Measurements from ENCODE around the gene IER3IP1.
"Not testable (repeated sequence)": the region's sequence is repeated elsewhere in the genome, so short reads cannot be mapped to it uniquely, and the experiment has no call there.

The IER3IP1 gene

DNA sequence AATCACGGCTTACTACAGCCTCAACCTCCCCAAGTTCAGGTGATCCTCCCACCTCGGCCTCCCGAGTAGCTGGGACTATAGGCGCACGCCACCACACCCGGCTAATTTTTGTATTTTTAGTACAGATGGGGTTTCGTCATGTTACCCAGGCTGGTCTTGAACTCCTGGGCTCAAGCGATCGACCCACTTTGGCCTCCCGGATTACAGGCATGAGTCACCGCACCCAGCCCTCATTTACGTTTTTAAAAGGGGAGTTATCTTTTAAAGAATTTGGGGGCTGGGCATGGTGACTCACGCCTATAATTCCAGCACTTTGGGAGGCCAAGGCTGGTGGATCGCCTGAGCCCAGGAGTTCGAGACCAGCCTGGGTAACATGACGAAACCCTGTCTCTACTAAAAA is 17.8 kb downstream of the IER3IP1 start:
- DNase-seq, result not testable (repeated sequence)

DNA sequence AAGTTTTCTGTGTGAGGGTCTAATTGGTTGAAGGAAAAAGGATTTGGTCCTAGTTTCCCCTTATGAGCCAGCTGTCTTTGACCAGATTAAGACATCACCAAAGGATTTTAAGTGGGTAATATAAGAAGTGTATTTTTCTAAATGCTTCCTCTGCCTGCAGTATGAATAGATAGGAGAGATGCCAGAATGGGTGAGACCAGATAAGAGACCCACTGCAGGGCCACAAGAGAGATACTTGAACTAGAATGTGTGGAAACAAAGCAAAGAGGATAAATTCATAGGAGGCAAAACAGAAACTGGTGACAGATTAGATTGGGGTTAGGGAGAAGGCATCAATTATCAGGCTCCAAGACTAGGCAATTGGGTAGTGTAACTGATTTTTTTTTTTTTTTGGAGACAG is 24.7 kb downstream of the IER3IP1 start:
- DNase-seq, result peak; percentile 25

DNA sequence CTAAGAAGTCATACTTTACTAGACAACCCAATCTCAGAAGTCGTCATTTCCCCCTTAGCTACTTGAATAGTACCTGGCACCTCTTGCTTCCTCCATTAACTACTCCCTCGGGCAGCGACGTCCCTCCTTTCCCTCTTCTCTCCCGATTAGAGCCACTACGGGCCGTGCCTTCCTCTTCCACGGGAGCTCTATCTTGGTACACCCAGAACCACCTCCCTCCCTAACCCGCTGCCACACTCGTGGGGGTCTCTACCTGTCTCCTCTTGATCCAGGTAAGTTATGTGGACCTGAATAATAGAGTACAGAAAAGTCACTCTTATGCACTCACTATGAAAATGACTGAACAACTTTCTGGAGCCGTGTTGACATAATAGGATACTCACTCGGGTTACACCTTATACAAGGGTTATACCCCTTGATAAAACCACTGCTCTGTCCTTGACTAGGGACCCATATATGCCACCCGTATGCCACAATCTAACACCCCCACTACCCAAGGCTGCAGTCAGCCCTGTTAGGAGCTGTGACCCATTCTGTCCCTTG is 25.3 kb downstream of the IER3IP1 start:
- peak; percentile 36 for DNase-seq

DNA sequence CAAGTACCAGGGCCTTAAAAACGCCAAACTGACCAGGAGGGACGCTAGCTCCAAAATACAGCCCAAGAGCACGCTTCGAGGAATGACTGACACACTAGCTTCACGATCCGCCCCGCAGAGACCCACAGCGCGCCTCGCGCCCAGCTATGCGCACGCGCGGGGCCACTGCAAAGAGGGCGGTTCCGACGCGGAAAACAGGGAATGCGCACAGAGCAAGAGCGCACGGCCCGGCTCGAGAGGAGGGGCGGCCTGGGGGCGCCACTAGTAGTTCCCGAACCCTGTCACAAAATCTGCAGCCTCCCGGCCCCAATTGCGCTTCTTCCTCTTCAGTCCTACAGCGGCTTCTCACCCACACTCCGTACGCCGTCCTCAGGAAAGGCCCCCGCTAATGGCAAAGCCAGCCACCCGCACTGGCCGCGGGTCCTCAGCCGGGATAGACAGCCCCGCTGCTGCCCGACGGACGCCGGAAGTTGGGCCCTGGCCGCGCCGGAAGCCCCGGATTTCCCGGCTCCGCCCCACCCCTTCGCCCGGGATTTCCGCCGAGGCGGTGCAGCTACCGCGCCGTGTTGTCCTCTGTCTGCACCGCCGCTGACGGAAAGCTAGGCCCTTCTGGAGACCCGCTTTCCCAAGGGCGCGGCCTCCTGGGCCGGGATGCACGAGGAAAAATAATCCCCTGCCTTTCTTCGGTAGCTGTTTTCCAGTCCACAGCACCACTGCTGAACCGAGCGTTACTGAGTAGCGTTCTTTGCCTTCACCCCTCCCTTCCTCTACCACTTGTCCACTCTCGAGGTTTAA is 25.9 kb downstream of the IER3IP1 start, which contains the start of gene HDHD2:
HDHD2 (minus strand) TSS at position 472 of the 795 bp plus-strand sequence. CDS start 14,061 bp downstream, outside the sequence.
- peak; percentile 65 for DNase-seq

DNA sequence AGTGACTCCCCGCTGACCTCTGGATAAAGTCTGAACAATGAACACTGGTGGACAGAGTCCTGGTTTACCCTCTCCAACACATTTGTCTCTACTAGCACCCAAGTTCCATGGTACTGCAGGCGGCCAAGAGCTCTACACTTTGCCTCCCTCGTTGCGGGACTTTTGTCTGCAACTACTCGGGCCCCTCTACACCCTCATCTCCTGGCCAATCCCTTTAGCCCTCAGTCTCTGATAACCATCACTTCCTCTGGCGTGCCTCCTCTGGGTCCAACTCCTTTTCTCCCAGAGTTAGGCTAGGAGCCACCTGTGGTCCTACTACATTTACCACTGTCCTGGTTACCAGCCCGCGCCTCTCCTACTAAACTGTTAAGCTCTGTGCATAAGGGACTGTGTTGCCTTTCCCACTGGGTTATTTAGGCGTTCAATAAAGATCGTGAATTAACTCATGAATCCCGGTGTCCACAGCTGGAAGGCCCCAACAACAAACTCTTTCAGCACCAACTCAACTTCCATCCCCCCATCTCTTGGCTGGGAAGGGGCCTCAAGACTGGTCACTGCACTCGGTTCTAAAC is 26.6 kb downstream of the IER3IP1 start:
- DNase-seq, result no peak

DNA sequence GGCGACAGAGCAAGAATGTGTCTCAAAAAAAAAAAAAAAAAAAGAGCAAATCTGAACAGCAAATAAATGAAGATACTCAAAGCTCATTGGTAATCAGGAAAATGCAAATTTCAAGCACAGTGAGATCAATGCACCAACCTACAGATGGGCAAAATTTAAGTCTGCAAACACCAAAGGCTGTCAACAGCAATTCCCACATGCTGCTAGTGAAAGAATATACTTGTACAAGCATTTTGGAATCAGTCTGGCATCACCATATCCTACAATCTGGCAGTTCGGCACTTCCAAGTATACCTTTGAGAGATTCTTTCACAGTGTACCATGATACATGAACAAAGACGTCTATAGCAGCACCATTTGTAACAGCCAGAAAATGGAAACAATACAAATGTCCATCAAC is 30.0 kb downstream of the IER3IP1 start:
- no peak for DNase-seq

DNA sequence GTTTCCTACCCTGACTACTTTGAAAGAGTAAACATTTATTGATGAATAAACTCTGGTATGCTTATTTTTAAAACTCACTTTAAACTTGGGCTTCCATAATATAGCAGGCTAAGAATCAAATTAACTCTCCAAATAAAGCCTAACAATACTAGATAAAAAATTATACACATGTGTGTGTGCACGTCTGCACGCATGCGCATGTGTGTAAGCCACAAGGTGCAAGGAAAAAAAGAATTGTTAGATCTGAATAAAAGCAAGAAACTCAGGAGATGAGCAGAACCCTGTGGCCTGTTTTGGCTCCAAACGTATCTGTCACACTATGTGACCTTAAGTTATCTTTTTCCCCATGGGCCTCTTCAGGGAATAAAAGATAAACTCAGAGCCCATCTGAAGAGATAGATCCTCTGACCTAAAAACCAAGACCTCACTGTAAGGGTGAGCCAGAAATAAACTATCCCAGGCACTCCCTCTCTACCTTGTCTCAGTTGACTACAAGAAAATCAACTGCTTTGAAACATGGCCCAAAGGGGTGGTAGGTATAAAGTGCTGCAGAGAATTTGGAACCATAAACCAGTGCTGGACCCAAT is 32.2 kb downstream of the IER3IP1 start:
- DNase-seq, result no peak

DNA sequence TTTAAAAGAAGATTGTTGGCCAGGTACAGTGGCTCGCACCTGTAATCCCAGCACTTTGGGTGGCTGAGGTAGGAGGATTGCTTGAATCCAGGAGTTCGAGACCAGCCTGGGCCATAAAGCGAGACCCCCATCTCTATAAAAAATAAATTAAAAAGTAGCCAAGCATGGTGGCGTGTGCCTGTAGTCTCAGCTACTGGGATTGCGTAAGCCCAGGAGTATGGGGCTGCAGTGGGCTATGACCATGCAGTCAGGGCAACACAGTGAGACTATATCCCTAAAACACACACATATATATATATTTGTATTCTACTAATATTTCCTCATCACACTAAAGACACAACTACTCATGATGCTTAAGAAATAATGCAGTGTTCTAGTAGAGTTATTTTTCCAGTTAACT is 33.0 kb downstream of the IER3IP1 start:
- DNase-seq, result no peak

DNA sequence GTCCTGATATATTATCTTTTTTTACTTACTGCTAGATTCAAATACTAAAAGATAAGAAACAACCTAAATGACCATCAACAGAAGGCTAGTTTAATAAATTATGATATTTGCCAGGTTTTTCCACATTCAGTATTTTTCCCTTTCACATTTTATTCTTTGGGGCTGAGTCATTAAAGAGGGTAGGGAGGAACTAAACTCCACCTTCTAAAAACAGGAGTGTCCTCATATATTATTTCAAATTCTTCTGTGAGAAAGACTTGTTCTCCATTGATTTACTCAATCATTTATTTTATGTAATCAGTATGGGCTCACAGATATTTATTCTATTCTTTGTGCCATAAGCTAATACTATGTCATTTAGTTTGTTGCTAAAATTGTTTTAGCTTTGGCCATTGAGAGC is 34.9 kb downstream of the IER3IP1 start:
- DNase-seq, result no peak

DNA sequence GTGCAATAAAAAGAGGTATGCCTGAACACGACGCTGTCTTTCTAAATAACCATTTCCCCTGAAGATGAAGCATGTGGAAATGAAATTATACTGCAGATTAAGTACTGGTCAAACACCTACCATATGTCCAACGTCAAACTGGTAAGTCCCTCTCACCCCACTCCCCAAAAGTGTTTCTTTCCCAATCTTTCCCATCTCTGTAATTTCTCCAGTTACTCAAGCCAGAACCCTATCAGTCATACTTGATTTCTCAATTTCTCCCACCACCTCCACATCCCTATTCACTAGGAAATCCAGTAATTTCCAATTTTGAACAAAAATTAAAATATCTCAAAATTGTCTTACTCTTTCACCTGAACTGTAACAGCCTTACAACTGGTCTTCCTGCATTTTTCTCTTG is 55.0 kb downstream of the IER3IP1 start:
- DNase-seq, result no peak

DNA sequence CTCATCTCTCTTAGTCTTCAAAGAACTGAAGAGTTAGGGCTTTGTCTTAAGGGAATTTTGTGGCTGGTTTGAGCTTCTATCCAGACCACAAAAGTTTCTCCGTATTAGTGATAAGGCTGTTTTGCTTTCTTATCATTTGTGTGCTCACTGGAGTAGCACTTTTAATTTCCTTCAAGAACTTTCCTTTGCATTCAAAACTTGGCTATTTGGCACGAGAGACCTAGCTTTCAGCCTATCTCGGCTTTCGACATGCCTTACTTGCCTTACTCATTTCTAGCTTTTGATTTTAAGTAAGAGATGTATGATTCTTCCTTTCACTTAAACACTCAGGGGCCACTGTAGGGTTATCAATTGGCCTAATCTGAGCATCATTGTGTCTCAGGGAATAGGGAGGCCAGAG is 55.7 kb downstream of the IER3IP1 start:
- DNase-seq, result no peak

DNA sequence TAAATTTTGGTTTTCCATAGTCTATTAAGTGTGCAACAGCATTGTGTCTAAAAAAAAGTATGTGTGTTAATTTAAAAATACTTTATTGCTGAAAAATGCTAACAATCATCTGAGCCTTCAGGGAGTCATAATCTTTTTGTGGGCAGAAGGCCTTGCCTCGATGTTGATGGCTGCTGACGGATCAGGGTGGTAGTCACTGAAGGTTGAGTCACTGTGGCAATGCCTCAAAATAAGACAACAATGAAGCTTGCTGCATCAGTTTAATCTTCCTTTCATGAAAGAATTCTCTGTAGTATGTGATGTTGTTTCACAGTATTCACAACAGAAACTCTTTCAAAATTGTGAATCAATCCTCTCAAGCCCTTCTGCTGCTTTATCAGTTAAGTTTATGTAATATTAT is 57.2 kb downstream of the IER3IP1 start:
- no peak for DNase-seq

DNA sequence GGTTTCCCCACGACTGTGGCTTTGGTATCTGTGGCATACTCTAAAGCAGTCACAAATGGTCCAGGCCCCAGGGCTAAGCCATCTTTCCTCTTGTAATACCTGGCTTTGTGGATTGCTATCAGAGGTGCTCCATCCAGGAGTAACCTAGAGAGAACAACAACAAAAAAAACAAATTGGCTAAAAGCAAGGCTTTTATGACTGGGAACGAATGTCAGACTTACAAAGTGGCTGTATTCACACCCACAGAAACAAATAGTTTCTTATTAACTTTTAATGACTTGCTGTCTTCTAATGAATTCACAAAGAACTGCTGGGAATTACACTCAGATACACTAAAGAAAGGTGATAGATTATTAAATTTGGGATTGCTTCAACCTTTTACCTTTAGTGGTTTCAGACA is 61.0 kb downstream of the IER3IP1 start:
- DNase-seq, result no peak

DNA sequence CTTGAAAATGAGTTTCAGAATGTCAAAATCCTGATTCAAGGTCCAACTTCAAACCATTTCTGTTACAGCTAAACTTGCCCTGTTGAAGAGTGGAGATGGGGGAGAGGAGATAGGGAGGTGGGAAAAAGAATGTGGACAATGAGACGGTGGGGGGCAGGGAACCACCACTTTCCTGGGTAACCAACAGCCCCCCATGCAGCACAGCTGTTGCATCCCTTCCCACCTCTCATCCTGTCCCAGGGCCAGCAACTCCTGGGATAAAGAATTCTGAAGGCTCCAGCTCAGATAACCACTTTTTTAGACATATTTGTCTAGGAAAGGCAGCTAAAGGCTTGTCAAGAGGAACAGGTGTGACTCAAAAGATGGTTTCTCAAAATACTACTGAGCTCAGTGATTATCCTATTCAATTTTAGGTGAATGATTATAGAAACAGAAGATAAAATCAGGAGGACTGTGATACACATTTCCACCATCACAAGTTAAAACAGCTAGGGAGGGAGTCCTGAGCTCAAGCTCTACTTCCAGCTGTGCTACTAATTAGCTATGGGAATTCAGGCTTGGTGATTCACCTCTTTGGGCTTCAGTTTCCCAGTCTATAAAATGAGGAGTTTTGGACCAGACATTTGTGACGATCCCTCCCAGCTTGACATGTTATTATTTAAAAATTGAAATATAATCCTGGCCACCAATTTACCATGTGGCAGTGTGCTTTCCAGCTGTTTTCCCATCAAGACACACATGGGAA is 62.2 kb downstream of the IER3IP1 start:
- no peak for DNase-seq

DNA sequence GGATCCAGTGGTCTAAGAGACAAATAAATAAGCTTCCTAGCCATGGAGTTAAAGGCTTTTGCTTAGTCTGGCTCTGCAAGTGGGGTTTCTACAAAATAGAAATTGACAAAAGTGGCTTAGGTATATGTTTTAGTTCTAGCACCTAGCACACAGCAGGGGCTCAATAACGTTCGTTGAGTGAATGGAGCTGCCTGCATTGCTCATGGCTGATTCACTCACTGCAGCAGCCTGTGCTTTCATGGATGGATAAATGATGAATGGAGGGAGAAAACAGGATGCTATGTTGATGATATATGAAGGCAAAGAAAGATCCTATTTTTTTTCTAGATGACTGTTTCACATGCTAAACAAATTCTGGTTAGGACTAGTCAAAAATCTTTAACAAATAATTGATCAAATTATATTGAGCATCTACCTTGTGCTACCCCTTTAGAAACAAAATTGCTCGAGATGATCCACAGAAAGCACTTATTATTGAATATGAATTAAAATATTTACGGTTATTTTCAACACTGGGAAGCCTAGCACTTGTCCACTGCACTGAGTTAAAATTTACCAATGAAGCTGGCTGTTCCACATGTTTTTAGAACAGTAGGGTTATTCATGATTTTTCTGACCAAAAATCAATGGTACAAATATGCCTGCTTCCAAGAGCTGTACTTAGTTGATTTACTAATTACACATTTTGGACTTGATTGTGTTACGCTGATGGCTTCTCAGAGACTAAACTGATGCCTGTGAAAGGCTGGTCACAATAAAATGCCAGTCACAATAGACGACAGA is 65.5 kb downstream of the IER3IP1 start:
- no peak for DNase-seq

DNA sequence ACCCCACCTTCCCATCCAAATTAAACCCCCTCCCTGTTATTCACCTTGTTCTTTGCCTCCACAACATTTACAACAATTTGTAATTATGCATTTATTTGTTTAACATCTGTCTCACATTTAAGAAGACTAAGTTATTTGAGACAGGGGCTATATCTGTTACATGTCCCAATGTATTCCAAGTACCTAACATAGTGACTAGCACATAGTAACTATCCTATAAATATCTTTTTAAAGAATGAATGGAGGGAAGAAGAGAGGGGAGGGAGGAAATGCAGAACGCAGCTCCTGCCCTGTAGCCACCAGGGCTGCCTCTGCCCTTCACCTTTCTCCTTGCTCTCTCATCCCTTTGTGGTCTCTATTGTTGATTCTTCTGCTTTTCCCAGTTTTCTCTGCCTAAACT is 66.4 kb downstream of the IER3IP1 start:
- DNase-seq, result no peak

DNA sequence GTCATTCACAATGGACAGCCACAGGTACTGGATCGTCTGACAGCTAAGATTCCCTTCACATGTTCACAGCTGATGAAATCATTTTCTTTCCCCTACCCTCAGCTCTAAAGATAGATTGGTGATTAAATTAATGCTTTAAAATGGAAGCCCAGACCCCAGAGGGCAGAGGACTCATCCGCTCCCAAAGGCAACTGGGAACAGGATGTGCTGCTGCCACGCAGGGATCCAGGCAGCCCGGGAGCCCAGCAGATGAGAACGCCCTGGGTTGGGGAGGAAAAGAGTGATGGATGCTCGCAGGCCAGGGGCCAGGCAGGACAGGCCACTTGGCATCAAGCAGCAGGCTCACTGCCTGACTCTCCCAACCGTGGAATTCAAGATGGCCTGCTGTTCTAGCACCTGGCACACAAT is 67.2 kb downstream of the IER3IP1 start:
- DNase-seq, result no peak

DNA sequence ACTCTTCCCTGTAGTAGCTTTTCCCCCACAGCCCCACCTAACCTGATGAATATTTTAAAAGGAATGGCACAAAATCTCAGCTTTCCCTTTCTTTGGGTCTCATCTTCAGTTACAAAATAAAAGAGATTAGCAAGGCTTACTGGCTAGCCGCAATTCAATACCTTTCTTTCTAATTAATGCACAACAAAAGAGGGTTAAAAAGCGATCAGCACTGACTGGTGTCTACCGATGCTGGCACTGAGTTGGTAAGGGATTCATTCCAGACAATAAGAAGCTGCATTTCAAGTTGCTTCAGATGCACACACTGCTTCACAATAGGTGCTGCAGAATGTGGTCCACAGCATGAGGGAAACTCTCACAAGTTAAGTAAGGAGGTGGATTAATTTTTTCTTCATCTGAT is 67.8 kb downstream of the IER3IP1 start:
- DNase-seq, result no peak

All from NCI-H2029 (cell line).